Gastrocnemius medialis (tissue), 4 donors: ENCODE results near the gene MAPKAP1. TPM values are rescaled to one million over a fixed set of nuclear protein-coding genes. Genes with fewer than 3 reads are reported as not detected.

Experiments
- ATAC-seq, 2 donors: fragments of 150-250 bp; one replicate each; pipeline ENCODE4 v1.9.1; 2016
- DNase-seq, 2 donors: peaks; one replicate each; pipeline ENCODE4 v3.0.0-alpha.2; 2019
- H3K27ac ChIP-seq, 4 donors: fragments of 200-600 bp; sonication (generic); 1 replicate in 1 of 4; 2 replicates in 3 of 4; pipeline ENCODE4 v1.5.1; 2016 to 2018; ENCODE audit warnings: mild to moderate bottlenecking in 2 of 4, moderate library complexity in 1 of 4
- H3K27me3 ChIP-seq, 3 donors: fragments of 200-600 bp; sonication (generic) in 2 of 3; 1 replicate in 1 of 3; 2 replicates in 2 of 3; pipeline versions ENCODE4 v1.5.1 to v1.6.0; 2016 to 2019; ENCODE audit warnings: mild to moderate bottlenecking in 1 of 3, moderate library complexity in 1 of 3
- H3K36me3 ChIP-seq, 2 donors: fragments of 200-600 bp; sonication (generic) in 1 of 2; one replicate each; pipeline ENCODE4 v1.5.1; 2017 to 2018
- H3K4me1 ChIP-seq, 2 donors: fragments of 200-600 bp; sonication (generic) in 1 of 2; one replicate each; pipeline ENCODE4 v1.5.1; 2016 to 2017; ENCODE audit warnings: mild to moderate bottlenecking in 2 of 2
- H3K4me3 ChIP-seq, 4 donors: fragments of 200-600 bp; sonication (generic) in 3 of 4; 1 replicate in 1 of 4; 2 replicates in 3 of 4; pipeline ENCODE4 v1.5.1; 2016 to 2019; ENCODE audit warnings: mild to moderate bottlenecking in 2 of 4
- H3K9me3 ChIP-seq, 3 donors: fragments of 200-600 bp; sonication (generic) in 2 of 3; 1 replicate in 1 of 3; 2 replicates in 2 of 3; pipeline ENCODE4 v1.5.1; 2016 to 2019
- POLR2A ChIP-seq, 2 donors: fragments of 450-650 bp; IDR thresholded peaks; one replicate each; pipeline ENCODE4 v1.6.1; 2017; ENCODE audit warnings: antibody characterized with exemption in 2 of 2, mild to moderate bottlenecking in 2 of 2, moderate library complexity in 2 of 2
- in situ Hi-C, 4 donors: fragments of 200-750 bp; cut with MboI; loops; one replicate each; pipeline versions ENCODE4 v1.15.0 to v1.8.0; 2017; ENCODE audit warnings: low sequenced_read_pairs in 4 of 4
- intact Hi-C: fragments of 100-400 bp; cut with DNase I; formaldehyde crosslinking; loops from one replicate; pipeline ENCODE4 v1.15.1; 2023; ENCODE audit warnings: low total_unique reads
- total RNA-seq, 4 donors: library from RNA; depleted of rRNA; stranded (reverse); fragments of >200 nt; gene quantifications; one replicate each; pipeline versions ENCODE4 v1.1.0 to v1.2.3, GENCODE V29; 2016
- TF ChIP-seq, protein P1 (sequence below), 5 experiments: fragments of 450-650 bp in 3 of 5; fragments of 200-600 bp in 2 of 5; sonication (generic) in 2 of 5; IDR thresholded peaks in 4 of 5; conservative IDR thresholded peaks in 1 of 5; 1 replicate in 4 of 5; 2 replicates in 1 of 5; pipeline ENCODE4 v1.5.1; 2016 to 2019; ENCODE audit warnings: antibody characterized with exemption in 5 of 5, mild to moderate bottlenecking in 3 of 5, moderate library complexity in 3 of 5

The MAPKAP1 gene
- total RNA-seq, 4 donors from 2014 or later, result 58.2 to 123 (median 104) TPM

DNA sequence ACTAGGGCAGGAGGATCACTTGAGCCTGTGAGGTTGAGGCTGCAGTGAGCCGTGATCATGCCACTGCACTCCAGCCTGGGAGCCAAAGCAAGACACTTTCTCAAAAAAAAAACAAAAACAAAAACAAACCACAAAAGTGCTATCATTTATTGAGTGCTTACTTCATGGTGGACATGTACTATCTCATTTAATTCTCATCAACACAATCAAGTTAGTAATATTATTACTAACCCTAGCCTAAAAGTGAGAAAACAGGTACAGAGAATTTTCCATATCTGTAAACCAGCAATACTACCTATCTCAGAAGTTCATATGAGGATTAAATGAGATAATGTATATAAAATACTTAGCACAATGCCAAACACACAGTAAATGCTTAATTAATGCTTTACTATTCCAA lies 85.8 kb downstream of the MAPKAP1 start:
- intact Hi-C loops, result no loop called here
- ATAC-seq (no peak), DNase-seq (no peak)

DNA sequence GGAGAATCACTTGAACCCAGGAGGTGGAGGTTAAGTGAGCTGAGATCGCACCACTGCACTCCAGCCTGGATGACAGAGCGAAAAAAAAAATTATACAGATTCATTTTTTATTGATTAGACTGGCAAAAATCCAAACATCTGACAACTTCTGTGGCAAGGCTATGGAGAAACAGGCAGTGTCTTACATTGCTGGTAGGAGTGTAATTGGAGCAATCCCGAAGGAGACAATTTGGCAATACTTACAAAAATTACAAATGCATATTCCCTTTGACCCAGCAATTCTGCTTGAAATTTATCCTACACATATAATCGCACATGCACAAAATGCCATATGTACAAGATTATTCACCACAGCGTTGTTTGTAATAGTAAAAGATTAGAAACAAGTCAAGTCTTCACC lies 86.8 kb downstream of the MAPKAP1 start:
- intact Hi-C loops, result no loop called here

More for the DNA sequence above, 85.8 kb downstream of the MAPKAP1 start:
- Histone ChIP-seq H3K27ac (no peak overlapping the region), H3K4me1 (peaks cover 7 to 12% of the 10 kb centered on the region in 2 donors), H3K9me3 (no peaks in the 10 kb centered on the region), H3K27me3 (no peaks in the 10 kb centered on the region), H3K4me3 (no peak overlapping the region), H3K36me3 (no peaks in the 10 kb centered on the region)
- in situ Hi-C loops, result no loop called here
- TF ChIP-seq, protein P1, sequence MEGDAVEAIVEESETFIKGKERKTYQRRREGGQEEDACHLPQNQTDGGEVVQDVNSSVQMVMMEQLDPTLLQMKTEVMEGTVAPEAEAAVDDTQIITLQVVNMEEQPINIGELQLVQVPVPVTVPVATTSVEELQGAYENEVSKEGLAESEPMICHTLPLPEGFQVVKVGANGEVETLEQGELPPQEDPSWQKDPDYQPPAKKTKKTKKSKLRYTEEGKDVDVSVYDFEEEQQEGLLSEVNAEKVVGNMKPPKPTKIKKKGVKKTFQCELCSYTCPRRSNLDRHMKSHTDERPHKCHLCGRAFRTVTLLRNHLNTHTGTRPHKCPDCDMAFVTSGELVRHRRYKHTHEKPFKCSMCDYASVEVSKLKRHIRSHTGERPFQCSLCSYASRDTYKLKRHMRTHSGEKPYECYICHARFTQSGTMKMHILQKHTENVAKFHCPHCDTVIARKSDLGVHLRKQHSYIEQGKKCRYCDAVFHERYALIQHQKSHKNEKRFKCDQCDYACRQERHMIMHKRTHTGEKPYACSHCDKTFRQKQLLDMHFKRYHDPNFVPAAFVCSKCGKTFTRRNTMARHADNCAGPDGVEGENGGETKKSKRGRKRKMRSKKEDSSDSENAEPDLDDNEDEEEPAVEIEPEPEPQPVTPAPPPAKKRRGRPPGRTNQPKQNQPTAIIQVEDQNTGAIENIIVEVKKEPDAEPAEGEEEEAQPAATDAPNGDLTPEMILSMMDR (IDR thresholded peaks at IDR 0.05 in 4 of 5, conservative IDR thresholded peaks at IDR 0.05 in 1 of 5), result no peak
- no peak for TF ChIP-seq POLR2A (IDR thresholded peaks at IDR 0.05)

DNA sequence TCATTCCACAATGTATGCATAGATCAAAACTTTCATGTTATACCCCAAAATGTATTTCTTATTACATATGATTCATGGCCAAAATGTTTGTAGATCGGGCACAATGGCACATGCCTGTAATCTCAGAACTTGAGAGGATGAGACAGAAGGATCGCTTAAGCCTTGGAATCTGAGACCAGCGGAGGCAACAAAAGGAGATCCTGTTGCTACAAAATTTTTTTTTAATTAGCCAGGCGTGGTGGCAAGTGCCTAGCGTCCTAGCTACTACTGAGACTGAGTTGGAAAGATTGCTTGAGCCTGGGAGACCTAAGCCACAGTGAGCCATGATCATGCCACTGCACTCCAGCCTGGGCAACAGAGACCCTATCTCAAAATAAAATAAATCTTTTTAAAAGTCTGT lies 89.9 kb downstream of the MAPKAP1 start:
- Histone ChIP-seq H3K4me1 (peaks cover 0 to 7% of the 10 kb centered on the region in 2 donors), H3K36me3 (no peaks in the 10 kb centered on the region), H3K27me3 (no peaks in the 10 kb centered on the region), H3K27ac (no peak overlapping the region), H3K4me3 (no peak overlapping the region), H3K9me3 (no peaks in the 10 kb centered on the region)
- intact Hi-C loops, result no loop called here
- ATAC-seq (peak in 1 of 2 donors; percentile 69), DNase-seq (no peak)
- TF ChIP-seq, protein P1 (IDR thresholded peaks at IDR 0.05 in 4 of 5, conservative IDR thresholded peaks at IDR 0.05 in 1 of 5), result no peak
- no peak for TF ChIP-seq POLR2A (IDR thresholded peaks at IDR 0.05)
- in situ Hi-C loops, result no loop called here

More for the DNA sequence above, 86.8 kb downstream of the MAPKAP1 start:
- in situ Hi-C loops, result no loop called here
- Histone ChIP-seq H3K36me3 (no peaks in the 10 kb centered on the region), H3K4me3 (no peak overlapping the region), H3K27me3 (no peaks in the 10 kb centered on the region), H3K9me3 (no peaks in the 10 kb centered on the region), H3K27ac (no peak overlapping the region), H3K4me1 (peaks cover 0 to 7% of the 10 kb centered on the region in 2 donors)
- DNase-seq (no peak), ATAC-seq (no peak)
- TF ChIP-seq POLR2A (IDR thresholded peaks at IDR 0.05), result no peak
- TF ChIP-seq, protein P1 (IDR thresholded peaks at IDR 0.05 in 4 of 5, conservative IDR thresholded peaks at IDR 0.05 in 1 of 5), result no peak

DNA sequence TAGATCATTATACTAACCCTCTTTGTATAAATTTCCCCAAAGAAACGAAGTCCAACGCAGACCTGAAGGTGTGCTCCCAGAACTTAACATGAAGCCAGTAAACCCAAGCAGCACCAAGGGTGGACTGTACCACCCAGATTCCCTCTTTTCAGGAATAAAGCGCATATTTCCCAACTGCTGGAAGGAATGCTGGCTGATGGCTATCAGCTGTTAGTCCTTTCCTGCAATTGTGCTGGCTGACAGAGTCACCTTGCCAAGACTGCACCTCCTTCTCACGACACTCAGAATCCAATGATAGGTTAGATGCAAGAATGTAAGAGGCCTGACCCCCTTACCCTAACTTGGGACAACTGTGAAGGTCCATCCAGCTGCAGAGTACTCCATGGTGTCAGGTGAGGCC lies 93.9 kb downstream of the MAPKAP1 start:
- intact Hi-C loops, result no loop called here
- Histone ChIP-seq H3K9me3 (no peaks in the 10 kb centered on the region), H3K27me3 (no peaks in the 10 kb centered on the region), H3K27ac (no peak overlapping the region), H3K4me3 (no peak overlapping the region), H3K4me1 (peaks cover 3 to 7% of the 10 kb centered on the region in 2 donors), H3K36me3 (no peaks in the 10 kb centered on the region)
- no peak for TF ChIP-seq POLR2A (IDR thresholded peaks at IDR 0.05)
- TF ChIP-seq, protein P1 (IDR thresholded peaks at IDR 0.05 in 4 of 5, conservative IDR thresholded peaks at IDR 0.05 in 1 of 5), result no peak
- DNase-seq (no peak), ATAC-seq (no peak)
- in situ Hi-C loops, result no loop called here

DNA sequence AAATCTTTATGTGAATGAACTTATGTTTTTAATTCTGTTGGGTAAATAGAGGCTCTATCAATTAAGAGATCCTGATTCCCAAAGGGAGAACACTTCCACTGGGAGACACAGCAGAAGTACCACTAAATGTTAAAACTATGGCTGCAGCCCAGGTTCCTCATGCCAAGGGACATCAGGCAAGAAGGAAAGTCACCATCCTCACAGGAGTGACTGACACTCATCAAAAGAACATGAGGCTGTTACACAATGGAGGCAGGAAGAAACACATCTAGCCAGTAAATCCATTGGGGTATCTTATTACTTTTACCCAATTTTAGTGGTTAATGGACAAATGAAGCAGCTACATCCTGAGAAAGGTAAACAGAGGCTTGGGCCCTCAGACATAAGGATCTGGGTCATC lies 94.4 kb downstream of the MAPKAP1 start:
- intact Hi-C loops (no loop called here), in situ Hi-C loops (no loop called here)
- no peaks in the 10 kb centered on the region for H3K9me3 ChIP-seq
- no peak for DNase-seq
- H3K4me3 ChIP-seq, result no peak overlapping the region
- H3K27me3 ChIP-seq, result no peaks in the 10 kb centered on the region
- peak in 1 of 2 donors; percentile 56 for ATAC-seq
- TF ChIP-seq, protein P1 (IDR thresholded peaks at IDR 0.05 in 4 of 5, conservative IDR thresholded peaks at IDR 0.05 in 1 of 5), result no peak
- TF ChIP-seq POLR2A (IDR thresholded peaks at IDR 0.05), result no peak
- peaks cover 3 to 6% of the 10 kb centered on the region in 2 donors for H3K4me1 ChIP-seq
- H3K36me3 ChIP-seq, result no peaks in the 10 kb centered on the region
- no peak overlapping the region for H3K27ac ChIP-seq
